Activated naive CD4-positive, alpha-beta T cell treated with anti-CD3 and anti-CD28 coated beads, Interleukin-2, amount 50 U/mL, for 24 hours (primary cell): ENCODE results near the gene NFIB.

Source experiments
- H3K27ac Mint-ChIP-seq: one replicate; pipeline ENCODE4 v1.8.0; 2021; ENCODE audit warnings: mild to moderate bottlenecking, mixed read lengths
- H3K27me3 Mint-ChIP-seq: one replicate; pipeline ENCODE4 v1.8.0; 2021; ENCODE audit warnings: mixed read lengths
- H3K36me3 Mint-ChIP-seq: one replicate; pipeline ENCODE4 v1.8.0; 2021; ENCODE audit warnings: mixed read lengths
- H3K4me1 Mint-ChIP-seq: one replicate; pipeline ENCODE4 v1.8.0; 2021; ENCODE audit warnings: mixed read lengths
- H3K4me3 Mint-ChIP-seq: one replicate; pipeline ENCODE4 v1.8.0; 2021; ENCODE audit warnings: mild to moderate bottlenecking, mixed read lengths
- H3K9me3 Mint-ChIP-seq: one replicate; pipeline ENCODE4 v1.8.0; 2021; ENCODE audit warnings: mixed read lengths

The NFIB gene

GRCh38 chr9:14236591-14236990, 77.3 kb downstream of the NFIB start:
- H3K4me1 Mint-ChIP-seq, result no peaks in the 10 kb centered on the region
- no peak overlapping the region for H3K27ac Mint-ChIP-seq
- no peaks in the 10 kb centered on the region for H3K9me3 Mint-ChIP-seq
- no peaks in the 10 kb centered on the region for H3K36me3 Mint-ChIP-seq
- peaks cover 1% of the 10 kb centered on the region for H3K27me3 Mint-ChIP-seq
- H3K4me3 Mint-ChIP-seq, result no peak overlapping the region

GRCh38 chr9:14232111-14232510, 81.8 kb downstream of the NFIB start:
- Mint-ChIP-seq H3K36me3 (no peaks in the 10 kb centered on the region), H3K9me3 (no peaks in the 10 kb centered on the region), H3K4me3 (no peak overlapping the region), H3K4me1 (no peaks in the 10 kb centered on the region), H3K27me3 (peaks cover 1% of the 10 kb centered on the region), H3K27ac (no peak overlapping the region)

- Mint-ChIP-seq H3K4me3 (no peak overlapping the region), H3K27ac (no peak overlapping the region)
Measured at GRCh38 chr9:14231196-14231990, 82.5 kb downstream of the NFIB start.

GRCh38 chr9:14228602-14229001, 85.3 kb downstream of the NFIB start:
- no peaks in the 10 kb centered on the region for H3K9me3 Mint-ChIP-seq
- H3K4me1 Mint-ChIP-seq, result no peaks in the 10 kb centered on the region
- H3K27me3 Mint-ChIP-seq, result peaks cover 1% of the 10 kb centered on the region
- H3K4me3 Mint-ChIP-seq, result no peak overlapping the region
- no peaks in the 10 kb centered on the region for H3K36me3 Mint-ChIP-seq
- H3K27ac Mint-ChIP-seq, result no peak overlapping the region

More at GRCh38 chr9:14231196-14231990, 82.5 kb downstream of the NFIB start:
- Mint-ChIP-seq H3K27me3 (peaks cover 1% of the 10 kb centered on the region), H3K36me3 (no peaks in the 10 kb centered on the region), H3K9me3 (no peaks in the 10 kb centered on the region), H3K4me1 (no peaks in the 10 kb centered on the region)

GRCh38 chr9:14226855-14227532, 86.9 kb downstream of the NFIB start:
- H3K9me3 Mint-ChIP-seq, result no peaks in the 10 kb centered on the region
- H3K36me3 Mint-ChIP-seq, result no peaks in the 10 kb centered on the region
- H3K4me3 Mint-ChIP-seq, result no peak overlapping the region
- no peaks in the 10 kb centered on the region for H3K4me1 Mint-ChIP-seq
- H3K27ac Mint-ChIP-seq, result no peak overlapping the region
- H3K27me3 Mint-ChIP-seq, result peaks cover 1% of the 10 kb centered on the region

GRCh38 chr9:14223081-14223480, 90.9 kb downstream of the NFIB start:
- Mint-ChIP-seq H3K9me3 (no peaks in the 10 kb centered on the region), H3K27ac (no peak overlapping the region), H3K4me1 (no peaks in the 10 kb centered on the region), H3K36me3 (no peaks in the 10 kb centered on the region), H3K4me3 (no peak overlapping the region), H3K27me3 (peaks cover 1% of the 10 kb centered on the region)

- Mint-ChIP-seq H3K9me3 (no peaks in the 10 kb centered on the region), H3K4me1 (no peaks in the 10 kb centered on the region), H3K36me3 (no peaks in the 10 kb centered on the region), H3K27me3 (peaks cover 1% of the 10 kb centered on the region), H3K4me3 (no peak overlapping the region), H3K27ac (no peak overlapping the region)
Measured at GRCh38 chr9:14222149-14222835, 91.6 kb downstream of the NFIB start.

GRCh38 chr9:14221558-14221957, 92.4 kb downstream of the NFIB start:
- Mint-ChIP-seq H3K27ac (no peak overlapping the region), H3K27me3 (peaks cover 1% of the 10 kb centered on the region), H3K36me3 (no peaks in the 10 kb centered on the region), H3K4me1 (no peaks in the 10 kb centered on the region), H3K4me3 (no peak overlapping the region), H3K9me3 (no peaks in the 10 kb centered on the region)

GRCh38 chr9:14221119-14221518, 92.8 kb downstream of the NFIB start:
- Mint-ChIP-seq H3K27me3 (peaks cover 1% of the 10 kb centered on the region), H3K4me1 (no peaks in the 10 kb centered on the region), H3K4me3 (no peak overlapping the region), H3K27ac (no peak overlapping the region), H3K36me3 (no peaks in the 10 kb centered on the region), H3K9me3 (no peaks in the 10 kb centered on the region)

- Mint-ChIP-seq H3K4me3 (no peak overlapping the region), H3K27me3 (peaks cover 1% of the 10 kb centered on the region), H3K4me1 (no peaks in the 10 kb centered on the region), H3K9me3 (no peaks in the 10 kb centered on the region), H3K36me3 (no peaks in the 10 kb centered on the region), H3K27ac (no peak overlapping the region)
Measured at GRCh38 chr9:14220256-14220655, 93.7 kb downstream of the NFIB start.

GRCh38 chr9:14219850-14220249, 94.1 kb downstream of the NFIB start:
- no peaks in the 10 kb centered on the region for H3K36me3 Mint-ChIP-seq
- H3K27me3 Mint-ChIP-seq, result peaks cover under 1% of the 10 kb centered on the region
- no peaks in the 10 kb centered on the region for H3K9me3 Mint-ChIP-seq
- H3K4me3 Mint-ChIP-seq, result no peak overlapping the region
- H3K27ac Mint-ChIP-seq, result no peak overlapping the region
- no peaks in the 10 kb centered on the region for H3K4me1 Mint-ChIP-seq

- Mint-ChIP-seq H3K4me3 (no peak overlapping the region), H3K27me3 (no peaks in the 10 kb centered on the region), H3K36me3 (no peaks in the 10 kb centered on the region), H3K27ac (no peak overlapping the region), H3K9me3 (no peaks in the 10 kb centered on the region), H3K4me1 (no peaks in the 10 kb centered on the region)
Measured at GRCh38 chr9:14218253-14218652, 95.7 kb downstream of the NFIB start.

GRCh38 chr9:14216612-14217194, 97.2 kb downstream of the NFIB start:
- H3K27ac Mint-ChIP-seq, result no peak overlapping the region
- H3K9me3 Mint-ChIP-seq, result no peaks in the 10 kb centered on the region
- H3K4me1 Mint-ChIP-seq, result no peaks in the 10 kb centered on the region
- H3K27me3 Mint-ChIP-seq, result no peaks in the 10 kb centered on the region
- no peaks in the 10 kb centered on the region for H3K36me3 Mint-ChIP-seq
- no peak overlapping the region for H3K4me3 Mint-ChIP-seq

GRCh38 chr9:14215614-14216013, 98.3 kb downstream of the NFIB start:
- Mint-ChIP-seq H3K27me3 (no peaks in the 10 kb centered on the region), H3K4me1 (no peaks in the 10 kb centered on the region), H3K4me3 (no peak overlapping the region), H3K27ac (no peak overlapping the region), H3K36me3 (no peaks in the 10 kb centered on the region), H3K9me3 (no peaks in the 10 kb centered on the region)

- Mint-ChIP-seq H3K27ac (no peak overlapping the region), H3K4me1 (no peaks in the 10 kb centered on the region), H3K36me3 (no peaks in the 10 kb centered on the region), H3K4me3 (no peak overlapping the region), H3K9me3 (no peaks in the 10 kb centered on the region), H3K27me3 (no peaks in the 10 kb centered on the region)
Measured at GRCh38 chr9:14214693-14215092, 99.2 kb downstream of the NFIB start.
